ENCODE measurements around the gene MRPL14.
"Not testable (repeated sequence)": the region's sequence is repeated elsewhere in the genome, so short reads cannot be mapped to it uniquely, and the experiment has no call there.

Gene MRPL14

DNA sequence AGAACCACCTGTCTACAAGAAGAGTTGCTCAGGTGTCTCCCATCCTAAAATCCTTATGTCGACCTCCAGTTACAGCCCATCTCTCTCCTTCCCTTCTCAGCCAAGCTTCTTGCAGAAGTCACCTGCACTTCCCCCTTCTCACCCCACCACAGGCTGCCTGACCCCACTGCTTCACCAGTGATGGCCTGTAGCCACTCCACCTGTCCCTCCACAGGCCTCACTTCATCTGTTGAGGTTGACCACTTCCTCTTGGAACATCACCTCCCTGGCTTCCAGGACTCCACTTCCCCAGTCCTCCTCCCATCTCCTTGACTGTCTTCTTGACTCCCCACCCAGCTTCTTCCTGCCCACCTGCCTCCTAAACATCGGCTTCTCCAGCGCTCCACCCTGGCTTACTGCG, 25.4 kb downstream of the MRPL14 start:
- DNase-seq (ENCODE audit: low spot score), result no peak

DNA sequence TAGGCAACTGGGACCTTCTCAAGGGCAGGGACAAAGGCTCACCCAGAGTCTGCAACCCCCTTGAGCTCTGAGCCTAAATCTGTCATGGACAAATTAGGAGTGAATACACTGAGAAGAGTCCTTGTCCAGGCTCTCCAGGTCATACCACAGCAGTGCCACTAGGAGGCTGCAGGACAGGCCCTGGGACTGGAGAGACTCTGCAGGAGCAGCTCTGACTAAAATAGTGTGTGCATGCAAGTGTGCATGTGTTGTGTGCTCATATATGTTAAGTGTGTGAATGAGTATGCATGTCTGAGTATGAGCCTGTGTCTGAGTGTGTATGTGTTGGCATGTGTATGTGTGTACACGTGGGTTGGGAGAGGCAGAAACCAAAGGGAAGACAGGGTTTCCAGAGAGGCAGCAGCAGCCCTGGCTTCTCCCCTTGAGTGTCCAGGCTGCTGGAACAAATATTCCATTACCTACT, 27.1 kb downstream of the MRPL14 start:
- no peak for DNase-seq (ENCODE audit: low spot score)

DNA sequence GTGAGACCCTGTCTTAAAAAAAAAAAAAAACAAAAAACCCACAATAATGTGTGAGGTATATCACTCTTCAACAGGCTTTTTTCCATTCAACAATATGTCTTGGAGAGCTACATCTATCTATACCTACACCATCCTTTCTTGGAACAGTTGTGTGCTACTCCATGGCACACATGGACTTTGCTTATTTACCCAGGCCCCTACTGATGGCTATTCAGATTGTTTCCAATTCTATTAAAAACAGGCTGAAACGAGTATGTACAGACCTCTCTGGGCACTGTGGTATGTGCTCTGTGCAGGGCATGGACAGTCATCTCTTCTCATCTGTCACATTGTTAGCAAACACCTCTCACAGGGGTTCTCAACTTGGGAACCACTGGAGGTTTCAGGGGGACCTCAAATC, 28.1 kb downstream of the MRPL14 start:
- DNase-seq (ENCODE audit: low spot score), result no peak

DNA sequence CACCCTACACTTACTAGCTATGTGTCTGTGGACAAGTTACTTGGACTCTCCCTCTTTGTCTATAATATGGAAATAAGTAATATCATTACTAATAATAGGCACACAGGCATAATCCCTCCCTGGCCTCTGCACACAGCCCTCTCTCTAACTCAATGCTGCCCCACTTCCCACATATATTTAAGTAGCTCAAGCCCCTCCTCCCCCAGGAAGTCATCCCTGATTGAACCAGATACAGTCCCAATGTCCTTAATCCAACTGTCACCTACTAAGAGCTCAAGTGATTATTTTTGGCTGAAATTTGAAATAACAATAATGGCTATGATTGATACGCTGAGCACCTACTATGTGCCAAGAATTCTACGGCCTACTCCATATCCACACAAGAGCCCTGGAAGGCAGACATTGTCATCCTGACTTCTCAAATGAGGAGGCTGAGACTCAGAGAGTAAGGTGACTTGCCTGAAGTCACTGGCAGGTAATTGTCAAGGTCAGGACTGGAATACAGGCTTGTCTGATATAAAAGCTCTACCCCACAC, 29.4 kb downstream of the MRPL14 start:
- DNase-seq (ENCODE audit: low spot score), result no peak

DNA sequence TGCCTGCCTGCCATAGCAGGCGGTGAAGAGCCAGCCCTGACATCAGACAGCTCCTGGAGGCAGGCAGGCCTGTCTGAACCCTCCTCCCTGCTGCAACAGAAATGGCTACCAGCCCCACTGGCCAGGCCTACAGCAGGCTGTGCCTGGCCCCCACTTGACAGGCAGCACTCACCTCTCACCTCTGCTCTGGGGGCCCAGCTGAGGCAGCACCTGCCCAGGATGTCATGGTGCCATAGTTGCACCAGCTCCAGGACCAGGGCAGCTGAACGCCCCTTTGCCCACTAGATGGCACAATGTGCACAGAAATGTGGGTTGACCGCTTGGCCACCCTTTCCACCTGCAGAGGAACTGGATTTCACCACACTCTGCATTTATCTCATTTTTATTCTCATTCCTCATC, 30.6 kb downstream of the MRPL14 start:
- peak; percentile 60 for DNase-seq (ENCODE audit: low spot score)

DNA sequence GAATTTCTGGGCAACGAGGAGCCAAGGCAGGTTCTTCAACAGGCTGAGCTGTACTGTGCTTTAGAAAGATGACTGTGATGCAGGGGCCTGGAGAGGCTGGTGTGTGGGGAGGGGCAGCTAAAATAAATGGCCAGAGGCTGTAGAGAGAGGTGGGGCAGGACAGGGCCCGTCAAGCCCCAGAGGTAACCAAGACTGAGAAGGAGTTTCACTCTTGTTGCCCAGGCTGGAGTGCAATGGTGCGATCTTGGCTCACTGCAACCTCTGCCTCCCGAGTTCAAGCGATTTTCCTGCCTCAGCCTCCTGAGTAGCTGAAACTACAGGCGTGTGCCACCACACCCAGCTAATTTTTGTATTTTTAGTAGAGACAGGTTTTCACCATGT, 32.0 kb downstream of the MRPL14 start:
- DNase-seq (ENCODE audit: low spot score), result not testable (repeated sequence)

DNA sequence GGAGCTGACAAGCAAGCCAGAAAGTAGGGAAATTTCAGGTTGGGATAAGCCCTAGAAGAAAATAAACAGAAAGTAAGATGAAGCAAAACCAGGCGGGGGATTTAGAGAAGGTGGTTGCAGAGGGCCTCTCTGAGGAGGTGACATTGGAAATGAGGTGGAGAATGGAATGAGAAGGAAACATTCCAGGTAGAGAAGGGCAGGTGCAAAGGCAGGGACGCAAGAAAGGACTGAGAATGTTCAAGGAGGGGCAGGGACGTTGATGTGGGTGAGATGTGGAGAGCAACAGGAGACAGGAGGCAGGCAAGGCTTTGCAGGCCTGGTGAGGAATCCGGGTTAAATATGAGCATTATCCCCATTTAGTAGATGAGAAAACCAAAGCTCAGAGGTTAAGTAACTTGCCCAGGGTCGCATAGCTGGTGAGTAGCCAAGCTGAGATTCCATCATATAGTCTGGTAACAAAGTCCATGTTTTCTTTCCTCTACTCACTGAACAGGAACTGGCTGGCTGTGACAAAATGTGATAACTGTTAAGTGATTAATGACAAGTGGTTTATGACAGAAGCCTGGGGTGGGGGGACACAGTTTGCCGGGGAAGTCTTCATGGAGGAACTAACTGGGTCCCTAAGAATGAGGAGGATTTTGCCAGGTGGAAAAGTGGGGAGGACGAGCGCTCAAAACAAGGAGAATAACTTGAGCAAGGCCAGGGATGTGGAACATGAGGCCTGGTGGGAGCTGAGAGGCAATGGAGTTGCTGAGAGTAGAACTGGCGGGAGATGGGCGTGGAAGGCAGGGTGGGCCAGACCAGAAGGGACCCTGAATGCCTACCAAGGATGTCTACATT, 32.6 kb downstream of the MRPL14 start:
- DNase-seq (ENCODE audit: low spot score), result no peak

DNA sequence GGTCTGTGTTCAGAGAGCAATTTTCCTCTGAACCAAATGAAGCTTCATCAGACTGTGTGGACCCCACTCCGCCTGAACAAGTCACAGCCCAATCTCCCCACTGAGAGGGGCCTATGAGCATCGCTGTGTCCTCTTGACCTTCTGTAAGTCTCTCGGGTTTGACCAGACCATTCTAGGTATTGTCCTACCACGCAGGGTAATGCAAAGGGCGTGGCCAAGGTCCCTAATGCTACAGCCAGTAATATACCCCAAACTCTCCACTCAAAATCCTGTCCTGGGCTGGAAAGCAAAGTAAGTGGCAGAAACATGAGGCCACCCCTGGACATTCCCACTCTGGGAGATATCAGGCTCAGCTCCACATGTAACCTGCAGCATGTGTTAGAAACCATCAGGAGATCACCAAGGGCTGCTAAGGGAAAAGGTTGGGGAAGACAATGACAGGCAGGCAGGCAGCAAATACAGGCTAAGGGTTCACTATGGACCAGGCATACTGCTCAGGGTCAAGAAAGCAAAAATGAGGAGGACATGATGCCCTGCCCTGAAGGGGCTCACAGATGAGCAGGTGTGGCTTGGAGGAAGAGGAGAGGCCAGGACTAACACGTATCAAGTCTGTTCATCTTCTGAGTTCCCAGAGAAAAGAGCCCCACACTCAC, 33.4 kb downstream of the MRPL14 start:
- DNase-seq (ENCODE audit: low spot score), result no peak

DNA sequence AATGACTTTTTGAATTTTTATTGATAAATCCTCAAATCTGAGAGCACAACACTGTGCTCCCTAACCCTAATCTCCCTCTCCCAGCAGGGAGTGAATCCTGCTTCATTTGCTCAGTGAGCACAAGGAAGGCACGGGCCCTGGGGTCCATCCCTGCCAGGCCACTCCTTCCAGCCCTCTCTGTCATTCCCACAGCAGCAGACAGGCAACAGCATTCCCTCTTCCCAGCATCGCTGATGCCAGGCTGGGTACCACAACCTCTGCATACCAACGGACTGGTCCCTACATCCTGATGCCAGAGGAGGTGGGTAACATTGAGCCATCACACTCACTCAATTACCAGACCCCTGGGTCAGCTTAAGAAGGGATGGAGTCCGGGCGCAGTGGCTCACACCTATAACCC, 34.2 kb downstream of the MRPL14 start:
- no peak for DNase-seq (ENCODE audit: low spot score)

DNA sequence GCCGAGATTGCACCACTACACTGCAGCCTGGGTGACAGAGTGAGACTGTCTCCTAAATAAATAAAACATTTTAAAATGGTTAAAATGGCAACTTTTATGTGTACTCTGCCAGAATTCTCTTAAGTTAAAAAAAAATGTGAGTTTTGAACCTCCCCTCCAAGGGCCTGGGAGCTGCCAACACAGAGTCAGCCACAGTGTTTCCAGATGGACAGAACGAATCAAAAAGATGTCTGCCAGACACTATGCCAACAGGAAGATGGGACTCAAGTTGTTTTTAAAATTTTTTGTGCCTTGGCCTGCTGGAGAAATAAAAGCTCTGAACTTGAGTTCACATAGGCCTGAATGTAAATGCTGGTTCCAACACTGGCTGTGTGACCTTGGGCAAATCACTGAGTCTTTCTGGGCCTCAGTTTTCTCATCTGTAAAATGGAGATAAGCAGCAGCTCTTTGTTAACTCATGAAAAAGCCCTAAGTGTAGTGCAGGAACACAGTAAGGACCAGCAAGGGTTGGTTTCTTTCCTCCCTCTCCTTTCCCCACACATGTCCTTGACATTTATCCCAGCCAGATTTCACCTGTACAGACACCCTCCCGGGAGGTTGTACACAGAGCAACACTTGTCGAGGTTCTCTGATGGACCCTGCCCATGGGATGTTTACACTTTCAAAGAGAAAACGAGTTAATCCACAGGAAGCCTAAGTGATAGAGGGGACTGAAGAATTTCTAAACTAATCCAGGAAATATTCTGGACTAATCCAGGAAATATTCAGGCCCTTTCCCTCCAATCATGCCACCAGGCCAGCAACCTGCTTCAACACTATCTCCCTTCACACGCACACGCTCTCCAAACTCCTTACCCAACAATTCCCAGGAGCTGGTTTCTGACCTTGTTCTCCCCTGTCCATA, 35.0 kb downstream of the MRPL14 start:
- no peak for DNase-seq (ENCODE audit: low spot score)

DNA sequence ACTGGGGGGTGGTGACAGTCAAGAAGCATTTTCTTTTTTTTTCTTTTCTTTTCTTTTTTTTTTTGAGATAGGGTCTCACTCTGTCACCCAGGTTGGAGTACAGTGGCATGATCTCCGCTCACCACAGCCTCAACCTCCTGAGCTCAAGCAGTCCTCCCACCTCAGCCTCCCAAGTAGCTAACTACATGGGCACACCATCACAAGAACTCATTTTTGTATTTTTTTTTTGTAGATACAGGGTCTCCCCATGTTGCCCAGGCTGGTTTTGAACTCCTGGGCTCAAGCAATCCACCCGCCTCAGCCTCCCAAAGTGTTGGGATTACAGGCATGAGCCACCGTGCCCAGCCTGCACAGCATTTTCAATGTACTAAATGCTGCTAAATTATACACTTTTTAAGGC, 35.9 kb downstream of the MRPL14 start:
- DNase-seq (ENCODE audit: low spot score), result not testable (repeated sequence)

DNA sequence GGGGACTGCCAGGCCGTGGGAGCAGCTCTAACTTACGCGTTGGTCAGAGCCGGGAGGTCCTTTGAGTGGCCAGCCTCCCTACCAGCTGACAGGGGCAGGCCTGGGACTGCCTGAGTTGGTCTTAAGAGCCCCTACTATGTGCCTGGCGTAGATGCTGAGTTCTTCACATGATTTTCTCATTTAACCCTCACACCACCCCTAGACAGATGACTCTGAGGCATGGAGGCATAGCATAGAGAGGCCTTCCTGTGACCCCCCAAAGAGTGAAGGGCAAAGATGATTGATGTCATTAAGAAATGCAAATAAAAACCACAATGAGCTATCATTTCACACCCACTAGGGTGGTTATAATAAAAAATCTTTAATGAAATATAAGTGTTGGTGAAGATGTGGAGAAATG, 36.8 kb downstream of the MRPL14 start:
- DNase-seq (ENCODE audit: low spot score), result no peak

DNA sequence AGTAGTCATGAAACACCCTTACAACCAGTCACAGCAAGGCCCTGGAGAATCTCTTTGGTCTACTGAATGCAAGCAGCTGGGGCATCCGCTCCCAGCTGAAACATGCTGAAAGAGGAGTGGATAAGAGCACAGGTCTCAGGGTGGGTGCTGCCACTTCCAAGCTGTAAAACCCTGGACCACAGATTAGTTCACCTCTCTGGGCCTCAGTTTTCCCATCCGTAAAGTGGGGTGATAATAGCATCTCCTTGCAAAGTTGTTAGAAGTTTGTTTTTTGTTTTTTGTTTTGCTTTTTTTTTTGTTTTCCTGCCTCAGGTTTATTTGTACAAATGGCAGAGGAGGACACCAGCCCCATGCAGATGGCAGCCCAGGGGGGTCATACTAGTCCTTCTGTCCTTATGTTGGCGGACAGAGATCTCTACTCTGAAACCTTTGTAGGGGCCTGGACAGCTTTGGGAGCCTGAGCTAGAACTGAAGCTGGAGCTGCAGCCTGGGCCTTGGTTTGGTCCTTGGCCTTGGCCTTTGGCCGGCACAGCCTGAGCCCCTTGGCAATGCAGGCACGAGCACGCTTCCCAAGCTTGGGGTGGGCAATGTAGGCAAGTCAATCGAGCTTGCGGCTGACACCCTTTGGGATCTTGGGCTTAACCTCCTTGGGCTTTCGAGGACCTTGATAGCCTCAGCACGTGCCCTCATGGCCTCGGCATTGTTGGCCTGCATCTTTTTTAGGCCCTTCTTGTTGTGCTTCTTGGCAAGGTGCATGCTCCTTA, 38.2 kb downstream of the MRPL14 start:
- DNase-seq (ENCODE audit: low spot score), result no peak

DNA sequence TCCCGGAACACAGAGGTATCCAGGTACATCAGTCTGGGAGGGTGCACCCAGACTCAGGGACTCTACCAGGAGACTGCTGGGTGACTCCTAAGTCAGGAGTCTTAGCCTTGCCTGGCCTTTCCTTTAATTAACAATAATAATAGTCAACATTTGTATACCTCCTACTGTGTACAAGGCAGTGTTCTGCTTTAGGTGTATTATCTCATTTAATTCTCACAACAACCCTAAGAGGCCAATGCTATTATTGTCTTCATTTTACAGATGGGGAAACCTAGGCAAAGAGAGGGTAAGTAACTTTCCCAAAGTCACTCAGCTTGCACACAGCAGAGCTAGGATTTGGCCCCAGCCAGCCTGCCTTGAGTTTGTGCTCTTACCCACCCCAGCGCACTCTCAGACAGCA, 39.6 kb downstream of the MRPL14 start:
- DNase-seq (ENCODE audit: low spot score), result no peak

DNA sequence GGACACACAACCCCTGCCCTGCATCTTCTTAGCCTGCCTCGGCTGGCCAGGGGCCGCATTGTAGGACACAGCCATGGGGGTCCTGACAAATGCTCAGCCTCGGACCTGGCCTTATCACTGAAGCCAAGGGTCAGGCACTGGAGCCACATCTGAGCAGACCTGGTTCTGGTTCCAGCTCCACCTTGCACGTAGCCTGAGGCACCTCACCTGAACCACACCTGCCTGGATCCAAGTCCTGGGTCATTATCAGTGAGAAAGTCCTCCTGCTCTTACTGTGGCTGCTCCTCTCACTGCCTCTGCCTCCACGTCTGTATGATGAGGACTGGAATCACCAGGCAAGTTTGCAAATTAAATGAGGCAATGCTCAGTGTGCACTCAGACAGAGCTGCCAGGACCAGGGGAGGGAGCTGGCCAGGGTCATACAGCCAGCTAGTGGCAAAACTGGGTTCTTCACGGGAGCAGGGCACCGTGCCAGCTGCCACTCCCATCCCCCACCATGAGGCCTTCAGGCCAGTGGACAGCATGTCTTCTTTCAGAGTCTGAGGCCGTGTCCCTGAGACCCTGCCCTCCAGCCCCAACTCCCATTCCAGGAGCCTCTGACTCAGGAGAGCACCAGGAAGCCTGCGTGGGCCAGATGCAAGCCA, 40.2 kb downstream of the MRPL14 start:
- no peak for DNase-seq (ENCODE audit: low spot score)

DNA sequence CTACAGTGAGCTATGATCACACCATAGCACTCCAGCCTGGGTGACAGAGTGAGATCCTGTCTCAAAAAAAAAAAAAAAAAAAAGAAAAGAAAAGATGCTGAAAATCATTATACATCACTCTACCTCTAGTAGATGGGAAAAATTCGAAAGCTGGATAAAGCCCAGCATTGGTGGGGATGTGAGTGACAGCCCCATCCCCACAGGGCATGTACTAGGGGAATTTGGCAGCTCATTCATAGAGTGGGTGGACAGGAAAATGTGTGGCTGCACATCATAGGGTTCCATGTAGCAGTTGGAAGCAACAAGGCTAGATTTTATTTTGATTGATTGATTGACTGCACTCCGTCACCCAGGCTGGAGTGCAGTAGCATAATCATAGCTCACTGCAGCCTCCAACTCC, 42.0 kb downstream of the MRPL14 start:
- DNase-seq (ENCODE audit: low spot score), result no peak

DNA sequence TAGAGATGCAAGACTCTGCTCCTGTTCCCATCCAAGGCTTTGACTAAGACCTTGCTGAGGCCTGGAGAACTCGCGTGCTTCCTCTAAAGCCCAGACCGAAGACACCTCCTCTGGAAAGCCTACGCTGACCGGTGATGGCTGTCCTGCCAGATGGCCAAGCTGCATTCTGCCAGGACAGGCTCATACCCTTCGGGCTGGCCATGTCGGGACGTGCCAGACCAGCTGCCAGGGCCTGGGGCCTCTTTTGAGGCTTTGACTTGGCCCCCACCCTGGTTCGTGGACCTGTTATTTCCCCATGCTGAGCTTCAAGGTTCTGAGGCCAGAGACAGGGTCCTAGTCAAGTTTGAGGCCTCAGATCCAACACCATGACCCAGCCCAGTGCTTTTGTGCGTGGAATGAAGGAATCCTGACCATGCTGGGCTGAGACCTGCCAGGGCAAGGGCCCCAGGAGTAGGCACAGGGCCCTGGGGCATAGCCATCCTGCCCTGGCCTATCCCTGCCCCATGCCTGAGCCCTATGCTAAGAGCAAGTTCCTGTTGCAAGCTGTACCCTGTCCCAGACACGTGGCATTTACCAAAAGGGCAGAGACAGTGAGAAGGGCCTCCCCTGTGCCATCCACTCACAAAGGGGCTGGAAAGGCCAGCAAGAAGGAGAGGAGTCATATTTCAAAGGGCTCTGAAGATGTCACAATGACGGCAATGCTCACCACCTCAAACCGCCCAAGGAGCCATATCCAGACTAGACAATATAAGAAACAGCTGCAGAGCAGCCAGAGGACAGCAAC, 42.8 kb downstream of the MRPL14 start:
- DNase-seq (ENCODE audit: low spot score), result peak; percentile 51

DNA sequence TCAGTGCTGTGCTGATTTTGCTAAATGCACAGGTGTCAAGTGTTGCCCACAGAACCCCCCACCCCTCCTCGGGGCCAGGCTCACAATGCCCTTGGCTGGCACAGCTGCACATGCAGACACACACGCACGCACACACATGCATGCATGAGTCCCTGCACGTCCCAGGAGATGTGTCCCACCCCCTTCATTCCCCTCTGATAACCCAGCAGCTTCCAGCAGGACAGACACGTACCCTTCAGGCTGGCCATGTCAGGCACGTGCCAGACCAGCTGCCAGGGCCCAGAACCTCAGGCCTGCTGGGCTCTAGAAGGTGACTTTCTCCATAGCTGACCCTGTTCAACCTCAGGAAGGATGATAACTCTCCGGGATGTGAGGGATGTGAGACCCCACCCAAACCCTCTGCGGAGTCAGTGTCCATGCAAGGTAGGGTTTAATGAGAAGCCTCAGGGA, 44.4 kb downstream of the MRPL14 start:
- DNase-seq (ENCODE audit: low spot score), result no peak

DNA sequence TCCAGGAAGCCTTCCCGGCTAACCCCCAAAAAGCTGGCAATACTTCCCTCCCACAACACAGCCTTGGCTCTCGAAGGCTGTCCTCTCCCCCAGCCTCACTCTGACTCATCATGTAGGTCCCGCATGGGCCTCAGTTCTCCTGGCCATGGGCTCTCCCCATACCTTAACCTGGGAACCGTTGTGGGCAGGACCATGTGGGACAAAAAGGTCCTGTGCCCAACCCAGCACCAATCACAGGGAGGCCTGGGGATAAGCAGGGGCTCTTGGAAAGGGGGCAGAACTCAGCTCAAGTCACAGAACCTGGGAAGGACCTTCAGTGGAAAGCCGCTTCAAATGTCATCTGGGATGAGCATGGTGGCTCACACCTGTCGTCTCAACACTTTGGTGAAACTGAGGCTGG, 45.5 kb downstream of the MRPL14 start:
- no peak for DNase-seq (ENCODE audit: low spot score)

Measured in SK-N-DZ (cell line).